SK-N-MC (cell line): Measurements from ENCODE around the gene PPTC7.
A peak's percentile ranks its signal among the peaks of the same experiment; 100 is the strongest.

Experiments
- EZH2 ChIP-seq: fragments of 200-600 bp; sonication (generic); IDR thresholded peaks from one replicate; pipeline ENCODE4 v1.6.1; 2017; ENCODE audit warnings: antibody characterized with exemption
- FOXP2 ChIP-seq: optimal IDR thresholded peaks from 2 replicates; pipeline ENCODE3; 2011; ENCODE audit warnings: mild to moderate bottlenecking, moderate library complexity; ENCODE audit not compliant: insufficient read depth; ENCODE audit errors: extremely low read length, control extremely low read depth
- POLR2AphosphoS5 ChIP-seq: IDR thresholded peaks from 2 replicates; pipeline ENCODE4 v1.6.1; 2012; ENCODE audit warnings: mild to moderate bottlenecking, low read depth, low read length, borderline replicate concordance

- TF ChIP-seq EZH2 (no peak), POLR2AphosphoS5 (peak; percentile 72; the same call in 1 of the 2 replicates), FOXP2 (no peak)
These were observed at the start of gene PPTC7 for GRCh38 chr12:110583137-110584059.
